Subcutaneous abdominal adipose tissue (tissue), 5 donors: ENCODE data around the gene KCNN2.

Experiments
- H3K27ac ChIP-seq: one replicate; pipeline ENCODE4 v1.7.0; 2013; ENCODE audit warnings: low read depth, mild to moderate bottlenecking, inconsistent platforms, low read length, moderate library complexity
- H3K27me3 ChIP-seq, 5 donors: one replicate each; pipeline ENCODE4 v1.7.0; 2013; ENCODE audit warnings: low read length in 5 of 5, inconsistent platforms in 1 of 5; ENCODE audit not compliant: control insufficient read depth in 5 of 5, insufficient read depth in 4 of 5
- H3K36me3 ChIP-seq, 5 donors: one replicate each; pipeline ENCODE4 v1.7.0; 2013; ENCODE audit warnings: low read length in 5 of 5; ENCODE audit not compliant: control insufficient read depth in 5 of 5, insufficient read depth in 5 of 5
- H3K4me1 ChIP-seq, 5 donors: one replicate each; pipeline ENCODE4 v1.7.0; 2013; ENCODE audit warnings: low read length in 5 of 5, mild to moderate bottlenecking in 3 of 5, moderate library complexity in 1 of 5; ENCODE audit not compliant: control insufficient read depth in 5 of 5, insufficient read depth in 5 of 5
- H3K4me3 ChIP-seq, 5 donors: one replicate each; pipeline ENCODE4 v1.7.0; 2013; ENCODE audit warnings: low read length in 5 of 5, low read depth in 1 of 5
- H3K9ac ChIP-seq, 5 donors: one replicate each; pipeline ENCODE4 v1.7.0; 2013; ENCODE audit warnings: low read length in 5 of 5, mild to moderate bottlenecking in 4 of 5, moderate library complexity in 3 of 5
- H3K9me3 ChIP-seq, 5 donors: one replicate each; pipeline ENCODE4 v1.7.0; 2013; ENCODE audit warnings: low read length in 5 of 5; ENCODE audit not compliant: control insufficient read depth in 5 of 5
- donor health status: healthy.
- donor health status: healthy.
- donor health status: healthy.
- donor health status: healthy.
- donor health status: healthy.

Gene KCNN2

GRCh38 chr5:114437936-114438335, 76.1 kb downstream of the KCNN2 start:
- H3K27me3 ChIP-seq: no peaks in the 10 kb centered on the region

GRCh38 chr5:114438471-114438870, 76.6 kb downstream of the KCNN2 start:
- H3K27ac ChIP-seq: no peak overlapping the region
- no peak overlapping the region for H3K9ac ChIP-seq
- no peaks in the 10 kb centered on the region for H3K27me3 ChIP-seq
- H3K4me3 ChIP-seq: no peak overlapping the region
- H3K36me3 ChIP-seq: no peaks in the 10 kb centered on the region
- H3K9me3 ChIP-seq: no peaks in the 10 kb centered on the region
- no peaks in the 10 kb centered on the region for H3K4me1 ChIP-seq

More at GRCh38 chr5:114437936-114438335, 76.1 kb downstream of the KCNN2 start:
- H3K4me3 ChIP-seq: no peak overlapping the region
- H3K9ac ChIP-seq: no peak overlapping the region
- no peaks in the 10 kb centered on the region for H3K4me1 ChIP-seq
- H3K36me3 ChIP-seq: no peaks in the 10 kb centered on the region
- no peaks in the 10 kb centered on the region for H3K9me3 ChIP-seq
- H3K27ac ChIP-seq: no peak overlapping the region

GRCh38 chr5:114447084-114447773, 85.4 kb downstream of the KCNN2 start:
- Histone ChIP-seq H3K27me3 (peaks cover 0 to 4% (median 0%) of the 10 kb centered on the region in 5 donors), H3K9ac (no peak overlapping the region), H3K4me3 (no peak overlapping the region), H3K9me3 (no peaks in the 10 kb centered on the region), H3K4me1 (peaks cover 0 to 6% (median 0%) of the 10 kb centered on the region in 5 donors), H3K36me3 (no peaks in the 10 kb centered on the region), H3K27ac (no peak overlapping the region)

- no peak overlapping the region for H3K27ac ChIP-seq
- H3K9me3 ChIP-seq: no peaks in the 10 kb centered on the region
- H3K4me1 ChIP-seq: peaks cover 0 to 6% (median 0%) of the 10 kb centered on the region in 5 donors
- H3K9ac ChIP-seq: no peak overlapping the region
- H3K4me3 ChIP-seq: no peak overlapping the region
- no peaks in the 10 kb centered on the region for H3K36me3 ChIP-seq
- H3K27me3 ChIP-seq: peaks cover 0 to 4% (median 0%) of the 10 kb centered on the region in 5 donors
These were observed 86.6 kb downstream of the KCNN2 start for GRCh38 chr5:114448481-114448880.

GRCh38 chr5:114449860-114450421, 88.1 kb downstream of the KCNN2 start:
- Histone ChIP-seq H3K9me3 (no peaks in the 10 kb centered on the region), H3K36me3 (no peaks in the 10 kb centered on the region), H3K4me1 (peaks cover 0 to 6% (median 0%) of the 10 kb centered on the region in 5 donors), H3K4me3 (no peak overlapping the region), H3K27ac (no peak overlapping the region), H3K9ac (no peak overlapping the region), H3K27me3 (peaks cover 0 to 4% (median 0%) of the 10 kb centered on the region in 5 donors)

- H3K4me3 ChIP-seq: no peak overlapping the region
These were observed 88.6 kb downstream of the KCNN2 start for GRCh38 chr5:114450437-114450836.

GRCh38 chr5:114458726-114459125, 96.9 kb downstream of the KCNN2 start:
- Histone ChIP-seq H3K27me3 (peaks cover 0 to 10% (median 3%) of the 10 kb centered on the region in 5 donors), H3K27ac (no peak overlapping the region), H3K36me3 (no peaks in the 10 kb centered on the region), H3K9me3 (no peaks in the 10 kb centered on the region), H3K9ac (no peak overlapping the region), H3K4me1 (no peaks in the 10 kb centered on the region), H3K4me3 (no peak overlapping the region)

More at GRCh38 chr5:114450437-114450836, 88.6 kb downstream of the KCNN2 start:
- Histone ChIP-seq H3K4me1 (peaks cover 0 to 6% (median 0%) of the 10 kb centered on the region in 5 donors), H3K36me3 (no peaks in the 10 kb centered on the region), H3K27ac (no peak overlapping the region), H3K9ac (no peak overlapping the region), H3K9me3 (no peaks in the 10 kb centered on the region), H3K27me3 (peaks cover 0 to 4% (median 0%) of the 10 kb centered on the region in 5 donors)

GRCh38 chr5:114467171-114467570, 105.3 kb downstream of the KCNN2 start:
- no peak overlapping the region for H3K4me3 ChIP-seq
- no peaks in the 10 kb centered on the region for H3K9me3 ChIP-seq
- H3K36me3 ChIP-seq: no peaks in the 10 kb centered on the region
- H3K27me3 ChIP-seq: no peaks in the 10 kb centered on the region
- no peak overlapping the region for H3K27ac ChIP-seq
- H3K9ac ChIP-seq: no peak overlapping the region
- peaks cover 0 to 13% (median 0%) of the 10 kb centered on the region in 5 donors for H3K4me1 ChIP-seq

- no peak overlapping the region for H3K4me3 ChIP-seq
- H3K27me3 ChIP-seq: no peaks in the 10 kb centered on the region
- H3K9ac ChIP-seq: no peak overlapping the region
- no peaks in the 10 kb centered on the region for H3K9me3 ChIP-seq
- H3K27ac ChIP-seq: no peak overlapping the region
- H3K36me3 ChIP-seq: no peaks in the 10 kb centered on the region
- peaks cover 0 to 13% (median 0%) of the 10 kb centered on the region in 5 donors for H3K4me1 ChIP-seq
These were observed 105.9 kb downstream of the KCNN2 start for GRCh38 chr5:114467729-114468128.

- Histone ChIP-seq H3K27ac (no peak overlapping the region), H3K4me3 (no peak overlapping the region), H3K36me3 (no peaks in the 10 kb centered on the region), H3K9me3 (no peaks in the 10 kb centered on the region), H3K9ac (no peak overlapping the region), H3K27me3 (no peaks in the 10 kb centered on the region), H3K4me1 (peaks cover 0 to 18% (median 0%) of the 10 kb centered on the region in 5 donors)
These were observed 107.5 kb downstream of the KCNN2 start for GRCh38 chr5:114469372-114469771.
